HepG2 (cell line): Measurements from ENCODE around the gene AAR2. TPM values are rescaled to one million over a fixed set of nuclear protein-coding genes. Genes with fewer than 3 reads are reported as not detected.
A peak's percentile ranks its signal among the peaks of the same experiment; 100 is the strongest.

Source experiments
- BORCS8-MEF2B ChIP-seq: sonication (generic); formaldehyde crosslinking; IDR thresholded peaks from 2 replicates; pipeline ENCODE4 v1.8.0; 2022; ENCODE audit warnings: mild to moderate bottlenecking, missing genetic modification reagents
- BRCA1 ChIP-seq: sonication (generic); formaldehyde crosslinking; IDR thresholded peaks from 2 replicates; pipeline ENCODE4 v1.4.0; 2020; ENCODE audit warnings: missing genetic modification reagents
- CCAR2 ChIP-seq: fragments of 200-400 bp; formaldehyde crosslinking; optimal IDR thresholded peaks from 2 replicates; pipeline ENCODE3; 2018; ENCODE audit warnings: low read depth, mild to moderate bottlenecking, low read length, moderate library complexity
- CREB1 ChIP-seq, 2 experiments: fragments of 450-650 bp in 1 of 2; IDR thresholded peaks; 2 replicates each; pipeline ENCODE4 v1.6.1; 2016 to 2017; ENCODE audit warnings: control low read depth in 1 of 2, mild to moderate bottlenecking in 1 of 2, missing compliant biosample characterization in 1 of 2, missing genetic modification characterization in 1 of 2
- FOXC1 ChIP-seq: sonication (generic); formaldehyde crosslinking; IDR thresholded peaks from 2 replicates; pipeline ENCODE4 v1.8.0; 2022; ENCODE audit warnings: mild to moderate bottlenecking, missing genetic modification reagents, borderline replicate concordance
- KDM5A ChIP-seq: fragments of 200-600 bp; sonication (generic); IDR thresholded peaks from 2 replicates; pipeline ENCODE4 v1.7.0; 2018; ENCODE audit warnings: antibody characterized with exemption, mild to moderate bottlenecking, low read length, borderline replicate concordance
- KLF11 ChIP-seq: IDR thresholded peaks from 2 replicates; pipeline ENCODE4 v1.6.1; 2016; ENCODE audit warnings: missing compliant biosample characterization
- KLF13 ChIP-seq: sonication (generic); formaldehyde crosslinking; IDR thresholded peaks from 2 replicates; pipeline ENCODE4 v1.4.0; 2020; ENCODE audit warnings: mild to moderate bottlenecking, missing genetic modification reagents
- KLF9 ChIP-seq: IDR thresholded peaks from 2 replicates; pipeline ENCODE4 v1.6.1; 2016; ENCODE audit warnings: low read depth
- MXD1 ChIP-seq: sonication (generic); formaldehyde crosslinking; IDR thresholded peaks from 2 replicates; pipeline ENCODE4 v1.4.0; 2020; ENCODE audit warnings: mild to moderate bottlenecking, missing genetic modification reagents
- PCBP2 ChIP-seq: fragments of 200-400 bp; formaldehyde crosslinking; optimal IDR thresholded peaks from 2 replicates; pipeline ENCODE3; 2018; ENCODE audit warnings: low read length, low read depth; ENCODE audit not compliant: poor library complexity, severe bottlenecking
- POLR2A ChIP-seq, 2 experiments: IDR thresholded peaks; 2 replicates each; pipeline ENCODE4 v1.6.1; 2011; ENCODE audit warnings: low read depth in 2 of 2, low read length in 2 of 2, mild to moderate bottlenecking in 1 of 2, moderate library complexity in 1 of 2; ENCODE audit not compliant: insufficient read depth in 1 of 2
- ZFP36L2 ChIP-seq: sonication (generic); formaldehyde crosslinking; IDR thresholded peaks from 2 replicates; pipeline ENCODE4 v1.4.0; 2020; ENCODE audit warnings: missing genetic modification reagents
- ZFP62 ChIP-seq: sonication (generic); formaldehyde crosslinking; IDR thresholded peaks from 2 replicates; pipeline ENCODE4 v1.4.0; 2020; ENCODE audit warnings: missing genetic modification reagents
- ZNF572 ChIP-seq: sonication (generic); formaldehyde crosslinking; IDR thresholded peaks from 2 replicates; pipeline ENCODE4 v1.5.1; 2020; ENCODE audit warnings: mild to moderate bottlenecking, missing genetic modification reagents
- ZNF580 ChIP-seq: IDR thresholded peaks from 2 replicates; pipeline ENCODE4 v1.6.1; 2016; ENCODE audit warnings: low read depth, borderline replicate concordance
- ZNF597 ChIP-seq: sonication (generic); formaldehyde crosslinking; IDR thresholded peaks from 2 replicates; pipeline ENCODE4 v1.5.0; 2020; ENCODE audit warnings: missing genetic modification reagents
- ZNF75D ChIP-seq: sonication (generic); formaldehyde crosslinking; IDR thresholded peaks from 2 replicates; pipeline ENCODE4 v1.8.1; 2023; ENCODE audit warnings: missing genetic modification reagents, mild to moderate bottlenecking, borderline replicate concordance
- ZNF83 ChIP-seq: sonication (generic); formaldehyde crosslinking; IDR thresholded peaks from 2 replicates; pipeline ENCODE4 v1.4.0; 2020; ENCODE audit warnings: missing genetic modification reagents, mild to moderate bottlenecking, borderline replicate concordance
- polyA plus RNA-seq, 8 experiments: library from polyadenylated mRNA; depleted of rRNA in 3 of 8; stranded (reverse) in 7 of 8; unstranded in 1 of 8; fragments of >200 nt; fragmentation: Illumina TruSeq in 4 of 8; extraction: Trizol in 4 of 8; gene quantifications; 2 replicates each; pipeline versions ENCODE4 v1.2.1 to v1.2.3, GENCODE V29; 2011 to 2016; ENCODE audit warnings: low read depth in 4 of 8, missing spikeins in 1 of 8, mixed read lengths in 1 of 8; ENCODE audit not compliant: insufficient read depth in 1 of 8
- total RNA-seq, 5 experiments: library from RNA; depleted of rRNA; stranded (reverse); fragments of >200 nt; fragmentation: Illumina TruSeq; extraction: Trizol; gene quantifications; 2 replicates each; pipeline ENCODE4 v1.2.3, GENCODE V29; 2016; ENCODE audit warnings: low read depth in 1 of 5
- TF ChIP-seq, protein P1 (sequence below): sonication (generic); formaldehyde crosslinking; IDR thresholded peaks from 2 replicates; pipeline ENCODE4 v1.5.0; 2020; ENCODE audit warnings: mild to moderate bottlenecking, missing genetic modification reagents, borderline replicate concordance
- TF ChIP-seq, protein P2 (sequence below): sonication (generic); formaldehyde crosslinking; IDR thresholded peaks from 2 replicates; pipeline ENCODE4 v1.8.1; 2023; ENCODE audit warnings: mild to moderate bottlenecking, missing genetic modification reagents, borderline replicate concordance

AAR2 gene
- total and polyA plus RNA-seq, 2 of the 13 experiments (the other 11 are each of a cell fraction or from before 2014, with no cell fraction given): 45.2 to 46.2 TPM

DNA sequence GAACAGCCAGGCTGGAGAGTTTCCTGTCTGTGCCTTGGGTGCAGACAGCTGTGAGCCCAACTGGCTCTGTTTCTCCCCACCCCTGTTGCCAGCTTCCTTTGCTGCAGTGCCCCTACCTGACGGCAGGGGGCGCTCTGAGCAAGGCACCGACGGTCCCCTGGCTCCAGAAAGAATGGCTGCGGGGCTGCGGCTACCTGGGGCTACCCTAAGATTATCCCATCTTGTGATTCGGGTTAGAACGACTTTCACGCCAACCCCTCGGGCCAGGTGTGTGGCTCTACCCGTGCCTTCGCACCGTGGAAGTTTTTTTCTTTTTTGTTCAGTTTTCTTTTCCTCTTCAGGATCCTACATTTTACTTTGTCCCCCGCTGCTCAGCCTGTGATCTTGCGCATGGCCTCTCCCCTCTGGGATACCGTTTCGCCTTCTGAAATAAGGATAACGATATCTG is 33.4 kb upstream of the AAR2 start (continued):
- 0 out of 2 replicates have a peak, but pooled peaks have one; percentile 27 for TF ChIP-seq MXD1 (CRISPR knock-in tag)
- TF ChIP-seq FOXC1 (CRISPR knock-in tag): peak; percentile 79; the same call in 1 of the 2 replicates
- no peak for TF ChIP-seq KLF9
- no peak for TF ChIP-seq POLR2A (IDR thresholded peaks at IDR 0.05; ENCODE audit: insufficient read depth in 1 of 2, low read depth in 2 of 2, low read length in 2 of 2)
- TF ChIP-seq ZNF83: 0 out of 2 replicates have a peak, but pooled peaks have one; percentile 30
- no peak for TF ChIP-seq CREB1 (IDR thresholded peaks at IDR 0.05)
- no peak for TF ChIP-seq CREB1 (CRISPR knock-in tag; IDR thresholded peaks at IDR 0.05)
- no peak for TF ChIP-seq ZNF597
- TF ChIP-seq ZNF572 (CRISPR knock-in tag): no peak
- no peak for TF ChIP-seq KLF13 (CRISPR knock-in tag)
- TF ChIP-seq CCAR2: no peak
- no peak for TF ChIP-seq ZFP36L2 (CRISPR knock-in tag)
- TF ChIP-seq KLF11: 0 out of 2 replicates have a peak, but pooled peaks have one; percentile 44
- TF ChIP-seq BORCS8-MEF2B: no peak
- no peak for TF ChIP-seq KDM5A
- TF ChIP-seq, protein P1, sequence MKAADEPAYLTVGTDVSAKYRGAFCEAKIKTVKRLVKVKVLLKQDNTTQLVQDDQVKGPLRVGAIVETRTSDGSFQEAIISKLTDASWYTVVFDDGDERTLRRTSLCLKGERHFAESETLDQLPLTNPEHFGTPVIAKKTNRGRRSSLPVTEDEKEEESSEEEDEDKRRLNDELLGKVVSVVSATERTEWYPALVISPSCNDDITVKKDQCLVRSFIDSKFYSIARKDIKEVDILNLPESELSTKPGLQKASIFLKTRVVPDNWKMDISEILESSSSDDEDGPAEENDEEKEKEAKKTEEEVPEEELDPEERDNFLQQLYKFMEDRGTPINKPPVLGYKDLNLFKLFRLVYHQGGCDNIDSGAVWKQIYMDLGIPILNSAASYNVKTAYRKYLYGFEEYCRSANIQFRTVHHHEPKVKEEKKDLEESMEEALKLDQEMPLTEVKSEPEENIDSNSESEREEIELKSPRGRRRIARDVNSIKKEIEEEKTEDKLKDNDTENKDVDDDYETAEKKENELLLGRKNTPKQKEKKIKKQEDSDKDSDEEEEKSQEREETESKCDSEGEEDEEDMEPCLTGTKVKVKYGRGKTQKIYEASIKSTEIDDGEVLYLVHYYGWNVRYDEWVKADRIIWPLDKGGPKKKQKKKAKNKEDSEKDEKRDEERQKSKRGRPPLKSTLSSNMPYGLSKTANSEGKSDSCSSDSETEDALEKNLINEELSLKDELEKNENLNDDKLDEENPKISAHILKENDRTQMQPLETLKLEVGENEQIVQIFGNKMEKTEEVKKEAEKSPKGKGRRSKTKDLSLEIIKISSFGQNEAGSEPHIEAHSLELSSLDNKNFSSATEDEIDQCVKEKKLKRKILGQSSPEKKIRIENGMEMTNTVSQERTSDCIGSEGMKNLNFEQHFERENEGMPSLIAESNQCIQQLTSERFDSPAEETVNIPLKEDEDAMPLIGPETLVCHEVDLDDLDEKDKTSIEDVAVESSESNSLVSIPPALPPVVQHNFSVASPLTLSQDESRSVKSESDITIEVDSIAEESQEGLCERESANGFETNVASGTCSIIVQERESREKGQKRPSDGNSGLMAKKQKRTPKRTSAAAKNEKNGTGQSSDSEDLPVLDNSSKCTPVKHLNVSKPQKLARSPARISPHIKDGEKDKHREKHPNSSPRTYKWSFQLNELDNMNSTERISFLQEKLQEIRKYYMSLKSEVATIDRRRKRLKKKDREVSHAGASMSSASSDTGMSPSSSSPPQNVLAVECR (CRISPR knock-in tag): peak; percentile 26; the same call in 1 of the 2 replicates
- TF ChIP-seq ZFP62: no peak
- no peak for TF ChIP-seq ZNF75D (CRISPR knock-in tag)
- TF ChIP-seq PCBP2: no peak
- TF ChIP-seq, protein P2, sequence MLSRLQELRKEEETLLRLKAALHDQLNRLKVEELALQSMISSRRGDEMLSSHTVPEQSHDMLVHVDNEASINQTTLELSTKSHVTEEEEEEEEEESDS (CRISPR knock-in tag): no peak
- peak; percentile 64; the same call in 1 of the 2 replicates for TF ChIP-seq ZNF580 (CRISPR knock-in tag)
- TF ChIP-seq BRCA1: 0 out of 2 replicates have a peak, but pooled peaks have one; percentile 33
